ENCODE measurements around the gene GRIA4. TPM values are rescaled to one million over a fixed set of nuclear protein-coding genes. Genes with fewer than 3 reads are reported as not detected.

GRIA4 gene
- total and polyA plus RNA-seq, 4 donors: not detected

- Histone ChIP-seq H3K27me3 (ENCODE audit: control insufficient read depth in 4 of 4, insufficient read depth in 4 of 4, low read length in 3 of 4) (no peaks in the 10 kb centered on the region), H3K9me3 (ENCODE audit: control insufficient read depth in 4 of 4, low read length in 3 of 4) (no peaks in the 10 kb centered on the region), H3K9ac (ENCODE audit: low read depth in 1 of 2, low read length in 2 of 2) (no peak overlapping the region), H3K36me3 (ENCODE audit: control insufficient read depth in 4 of 4, insufficient read depth in 3 of 4, low read depth in 1 of 4, low read length in 3 of 4) (no peaks in the 10 kb centered on the region), H3K4me3 (ENCODE audit: low read depth in 1 of 3, low read length in 3 of 3) (no peak overlapping the region), H3K4me1 (ENCODE audit: control insufficient read depth in 4 of 4, insufficient read depth in 4 of 4, low read length in 3 of 4) (no peaks in the 10 kb centered on the region), H3K27ac (ENCODE audit: low read depth in 1 of 2, low read length in 2 of 2) (no peak overlapping the region)
- no peak for DNase-seq (ENCODE audit: low spot score)
- TF ChIP-seq ZBTB33 (IDR thresholded peaks at IDR 0.05) (no peak), REST (IDR thresholded peaks at IDR 0.05) (no peak)
Measured at GRCh38 chr11:105802390-105802789, 192.5 kb downstream of the GRIA4 start.

- TF ChIP-seq ATF3 (IDR thresholded peaks at IDR 0.05): no peak
- TF ChIP-seq YY1 (IDR thresholded peaks at IDR 0.05): no peak
- TF ChIP-seq SP1 (IDR thresholded peaks at IDR 0.05): no peak
- TF ChIP-seq NR2F2 (IDR thresholded peaks at IDR 0.05): no peak
- TF ChIP-seq RAD21 (IDR thresholded peaks at IDR 0.05): no peak
- no peak for TF ChIP-seq REST (IDR thresholded peaks at IDR 0.05)
- no peak for TF ChIP-seq HNF4A (conservative IDR thresholded peaks at IDR 0.05)
- TF ChIP-seq JUND (IDR thresholded peaks at IDR 0.05): no peak
- TF ChIP-seq CTCF (IDR thresholded peaks at IDR 0.05; ENCODE audit: low read depth, low read length, missing input control): no peak
- TF ChIP-seq RXRA (IDR thresholded peaks at IDR 0.05): no peak
- TF ChIP-seq ZBTB33 (IDR thresholded peaks at IDR 0.05): no peak
- TF ChIP-seq FOXA2 (IDR thresholded peaks at IDR 0.05): no peak
- no peak for TF ChIP-seq EGR1 (IDR thresholded peaks at IDR 0.05; ENCODE audit: low read depth in 2 of 2)
- TF ChIP-seq TAF1 (conservative IDR thresholded peaks at IDR 0.05): no peak
- no peak for TF ChIP-seq GABPA (IDR thresholded peaks at IDR 0.05 in 1 of 2, conservative IDR thresholded peaks at IDR 0.05 in 1 of 2)
- TF ChIP-seq MAX (IDR thresholded peaks at IDR 0.05): no peak
- no peak for TF ChIP-seq HNF4G (IDR thresholded peaks at IDR 0.05)
- no peak for TF ChIP-seq FOXA1 (IDR thresholded peaks at IDR 0.05)
- no peak overlapping the region for H3K4me3 ChIP-seq (ENCODE audit: low read depth in 1 of 3, low read length in 3 of 3)
- H3K27ac ChIP-seq (ENCODE audit: low read depth in 1 of 2, low read length in 2 of 2): no peak overlapping the region
- H3K4me1 ChIP-seq (ENCODE audit: control insufficient read depth in 4 of 4, insufficient read depth in 4 of 4, low read length in 3 of 4): no peaks in the 10 kb centered on the region
- WGBS: 60% methylated on average over 5 of the region's 5 CpGs
- no peaks in the 10 kb centered on the region for H3K36me3 ChIP-seq (ENCODE audit: control insufficient read depth in 4 of 4, insufficient read depth in 3 of 4, low read depth in 1 of 4, low read length in 3 of 4)
- no peak for DNase-seq (ENCODE audit: low spot score)
- no peak overlapping the region for H3K9ac ChIP-seq (ENCODE audit: low read depth in 1 of 2, low read length in 2 of 2)
- no peaks in the 10 kb centered on the region for H3K27me3 ChIP-seq (ENCODE audit: control insufficient read depth in 4 of 4, insufficient read depth in 4 of 4, low read length in 3 of 4)
- no peaks in the 10 kb centered on the region for H3K9me3 ChIP-seq (ENCODE audit: control insufficient read depth in 4 of 4, low read length in 3 of 4)
Measured at GRCh38 chr11:105811242-105811641, 201.4 kb downstream of the GRIA4 start.

Data from liver (tissue), 9 donors.